Stimulated activated CD4-positive, alpha-beta T cell treated with anti-CD3 and anti-CD28 coated beads, TNF-alpha, amount 100 ng/mL, for 24 hours (primary cell): Measurements from ENCODE around the gene SLC12A7.
"Not testable (repeated sequence)": the region's sequence is repeated elsewhere in the genome, so short reads cannot be mapped to it uniquely, and the experiment has no call there.

ENCODE experiments used
- DNase-seq, 3 experiments: peaks; one replicate each; pipeline ENCODE4 v3.0.0-alpha.2; 2020; ENCODE audit warnings: low read depth in 3 of 3

The SLC12A7 gene

GRCh38 chr5:1140818-1141189, 28.9 kb upstream of the SLC12A7 start:
- DNase-seq = no peak

- DNase-seq = peak; percentile 55 to 75 (median 59)
Observed at GRCh38 chr5:1140171-1140817, 28.4 kb upstream of the SLC12A7 start.

- DNase-seq = no peak
Observed at GRCh38 chr5:1139331-1140170, 27.7 kb upstream of the SLC12A7 start.

GRCh38 chr5:1138445-1139245, 26.8 kb upstream of the SLC12A7 start:
- no peak for DNase-seq

- DNase-seq = no peak
Observed at GRCh38 chr5:1137567-1138444, 25.9 kb upstream of the SLC12A7 start.

GRCh38 chr5:1136814-1137213, 25.0 kb upstream of the SLC12A7 start:
- no peak for DNase-seq

- DNase-seq = no peak
Observed at GRCh38 chr5:1135696-1136525, 24.0 kb upstream of the SLC12A7 start.

GRCh38 chr5:1134478-1134877, 22.6 kb upstream of the SLC12A7 start:
- no peak for DNase-seq

GRCh38 chr5:1133510-1134201, 21.8 kb upstream of the SLC12A7 start:
- DNase-seq = no peak

- DNase-seq = no peak
Observed at GRCh38 chr5:1133108-1133507, 21.2 kb upstream of the SLC12A7 start.

- no peak for DNase-seq
Observed at GRCh38 chr5:1132570-1132969, 20.7 kb upstream of the SLC12A7 start.

GRCh38 chr5:1131726-1132125, 19.9 kb upstream of the SLC12A7 start:
- no peak for DNase-seq

GRCh38 chr5:1131191-1131621, 19.3 kb upstream of the SLC12A7 start:
- DNase-seq = no peak

GRCh38 chr5:1130218-1130946, 18.5 kb upstream of the SLC12A7 start:
- no peak for DNase-seq

- no peak for DNase-seq
Observed at GRCh38 chr5:1129711-1130055, 17.8 kb upstream of the SLC12A7 start.

- DNase-seq = no peak
Observed at GRCh38 chr5:1128977-1129710, 17.3 kb upstream of the SLC12A7 start.

- no peak for DNase-seq
Observed at GRCh38 chr5:1127959-1128785, 16.3 kb upstream of the SLC12A7 start.

- DNase-seq = not testable (repeated sequence)
Observed at GRCh38 chr5:1125695-1126094, 13.8 kb upstream of the SLC12A7 start.
